Hindlimb muscle (tissue), 1 donor: ENCODE measurements around the gene BPTF. TPM values are rescaled to one million over a fixed set of nuclear protein-coding genes. Genes with fewer than 3 reads are reported as not detected.
"Not testable (repeated sequence)": the region's sequence is repeated elsewhere in the genome, so short reads cannot be mapped to it uniquely, and the experiment has no call there.

Source experiments
- DNase-seq: peaks from one replicate; pipeline ENCODE4 v3.0.0-alpha.2; 2013
- polyA plus RNA-seq: library from polyadenylated mRNA; unstranded; fragments of 120-200 nt; gene quantifications from one replicate; pipeline ENCODE4 v1.2.1, GENCODE V29; 2013; ENCODE audit not compliant: insufficient read length

Gene BPTF
- polyA plus RNA-seq, 1 donor, result 56.3 TPM

GRCh38 chr17:67836205-67836987, 11.1 kb downstream of the BPTF start:
- no peak for DNase-seq

- no peak for DNase-seq
Measured at GRCh38 chr17:67837965-67838364, 12.7 kb downstream of the BPTF start.

DNA sequence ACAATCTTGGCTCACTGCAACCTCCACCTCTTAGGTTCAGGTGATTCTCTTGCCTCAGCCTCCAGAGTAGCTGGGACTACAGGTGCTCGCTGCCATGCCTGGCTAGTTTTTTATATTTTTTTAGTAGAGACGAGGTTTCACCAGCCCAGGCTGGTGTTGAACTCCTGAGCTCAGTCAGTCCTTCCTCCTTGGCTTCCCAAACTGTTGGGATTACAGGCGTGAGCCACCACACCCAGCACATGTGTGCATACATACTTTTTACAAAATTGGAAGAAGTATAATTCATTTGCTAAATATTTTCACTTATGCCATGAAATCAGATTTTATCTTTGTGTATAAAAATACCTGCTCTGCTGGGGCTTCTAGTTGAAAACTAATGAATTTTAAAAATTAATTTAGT, 13.2 kb downstream of the BPTF start:
- DNase-seq, result no peak

GRCh38 chr17:67841992-67842391, 16.7 kb downstream of the BPTF start:
- DNase-seq, result no peak

DNA sequence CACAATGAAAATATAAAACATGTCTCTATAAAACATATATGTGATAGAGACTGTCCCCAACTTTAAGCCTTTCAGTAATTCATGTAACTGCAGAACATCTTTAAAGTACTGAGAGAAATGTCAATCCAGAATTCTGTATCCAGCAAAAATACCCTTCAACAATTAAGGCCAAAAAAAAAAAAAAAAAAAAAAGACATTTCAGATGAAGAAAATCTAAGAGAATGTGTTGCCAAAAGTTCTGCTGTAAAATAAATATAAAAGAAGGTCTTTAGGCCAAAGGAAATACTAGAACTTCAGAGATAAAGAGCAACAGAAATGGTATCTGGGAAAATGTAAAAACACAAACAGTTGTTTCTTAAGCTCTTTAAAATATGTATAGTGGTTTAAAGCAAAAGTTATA, 17.3 kb downstream of the BPTF start:
- no peak for DNase-seq

GRCh38 chr17:67845374-67845773, 20.1 kb downstream of the BPTF start:
- no peak for DNase-seq

GRCh38 chr17:67848189-67848588, 22.9 kb downstream of the BPTF start:
- DNase-seq, result not testable (repeated sequence)

DNA sequence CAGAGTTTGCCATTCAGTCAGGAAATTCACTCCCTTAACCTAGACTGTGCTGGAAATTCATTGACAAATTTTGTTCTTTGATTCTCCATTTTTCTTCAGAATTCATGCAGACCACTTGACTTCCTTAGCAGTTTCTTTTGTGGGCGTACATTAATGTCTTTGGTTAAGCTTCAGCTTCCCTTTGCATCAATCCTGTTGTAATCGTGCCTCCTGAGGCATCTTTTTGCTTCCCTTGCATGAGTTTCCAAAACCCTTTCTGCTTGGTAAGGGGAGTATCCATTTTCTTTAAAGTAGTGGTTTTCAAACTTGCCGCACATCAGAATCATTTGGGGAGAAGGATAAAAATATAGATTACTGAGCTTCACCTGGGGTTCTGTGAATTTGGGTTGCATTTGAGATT, 23.5 kb downstream of the BPTF start:
- not testable (repeated sequence) for DNase-seq

GRCh38 chr17:67850991-67851631, 25.8 kb downstream of the BPTF start:
- no peak for DNase-seq

DNA sequence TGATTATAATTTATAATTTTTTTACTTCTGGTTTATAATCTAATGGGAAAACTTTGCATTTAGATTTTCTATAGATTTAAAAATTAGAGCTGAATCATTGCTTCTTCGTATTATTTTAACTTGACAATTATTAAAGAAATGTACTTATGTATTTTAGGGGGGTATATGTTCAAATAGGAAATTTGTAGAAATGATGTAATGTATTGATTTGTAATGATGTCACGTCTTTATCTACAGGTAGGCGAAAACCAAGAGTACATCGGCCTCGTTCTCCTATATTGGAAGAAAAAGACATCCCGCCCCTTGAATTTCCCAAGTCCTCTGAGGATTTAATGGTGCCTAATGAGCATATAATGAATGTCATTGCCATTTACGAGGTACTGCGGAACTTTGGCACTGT, 28.4 kb downstream of the BPTF start:
- DNase-seq, result no peak

DNA sequence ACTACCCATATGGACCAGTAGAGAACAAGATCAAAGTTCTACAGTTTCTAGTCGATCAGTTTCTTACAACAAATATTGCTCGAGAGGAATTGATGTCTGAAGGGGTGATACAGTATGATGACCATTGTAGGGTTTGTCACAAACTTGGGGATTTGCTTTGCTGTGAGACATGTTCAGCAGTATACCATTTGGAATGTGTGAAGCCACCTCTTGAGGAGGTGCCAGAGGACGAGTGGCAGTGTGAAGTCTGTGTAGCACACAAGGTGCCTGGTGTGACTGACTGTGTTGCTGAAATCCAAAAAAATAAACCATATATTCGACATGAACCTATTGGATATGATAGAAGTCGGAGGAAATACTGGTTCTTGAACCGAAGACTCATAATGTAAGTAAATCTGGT, 29.1 kb downstream of the BPTF start:
- no peak for DNase-seq

- DNase-seq, result no peak
Measured at GRCh38 chr17:67855504-67856324, 30.4 kb downstream of the BPTF start.

GRCh38 chr17:67856402-67856801, 31.1 kb downstream of the BPTF start:
- DNase-seq, result not testable (repeated sequence)

GRCh38 chr17:67862614-67863217, 37.4 kb downstream of the BPTF start:
- DNase-seq, result no peak

- DNase-seq, result no peak
Measured at GRCh38 chr17:67863624-67864247, 38.4 kb downstream of the BPTF start.

DNA sequence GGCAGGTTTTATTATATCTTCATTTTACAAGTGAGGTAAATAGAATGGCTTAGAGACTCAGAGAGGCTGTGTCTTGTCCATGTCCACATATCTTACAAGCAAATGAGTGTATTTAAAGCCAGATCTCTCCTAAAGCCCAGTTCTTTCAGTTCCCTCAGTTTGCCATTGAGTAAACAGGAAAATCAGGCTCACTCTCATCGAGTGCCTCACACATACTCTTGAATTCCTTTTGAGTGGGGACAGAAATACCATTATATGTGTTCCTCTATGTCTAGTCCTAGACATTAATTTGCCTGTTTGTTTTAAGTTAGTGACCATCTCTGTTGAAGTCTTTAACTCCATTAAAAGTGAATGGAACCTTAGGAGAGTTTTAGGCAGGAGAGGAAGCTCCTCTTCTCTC, 40.1 kb downstream of the BPTF start:
- DNase-seq, result no peak

- DNase-seq, result no peak
Measured at GRCh38 chr17:67867591-67867990, 42.3 kb downstream of the BPTF start.

DNA sequence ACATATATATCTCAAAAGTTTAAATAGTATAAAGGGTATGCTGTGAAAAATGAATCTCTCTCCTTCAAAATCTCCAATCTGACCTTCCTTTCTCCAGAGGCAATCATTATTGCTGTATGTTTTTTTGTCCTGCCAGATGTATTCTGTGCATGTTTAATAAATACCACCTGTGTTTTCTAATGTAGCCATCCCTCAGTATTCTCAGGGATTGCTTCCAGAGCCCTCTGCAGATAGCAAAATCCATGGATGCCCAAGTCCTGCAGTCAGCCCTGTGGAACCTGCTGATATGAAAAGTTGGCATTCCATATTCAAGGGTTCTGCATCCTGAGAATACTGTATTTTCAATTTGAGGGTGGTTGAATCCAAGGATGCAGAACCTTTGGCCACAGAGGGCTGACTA, 42.9 kb downstream of the BPTF start:
- no peak for DNase-seq

DNA sequence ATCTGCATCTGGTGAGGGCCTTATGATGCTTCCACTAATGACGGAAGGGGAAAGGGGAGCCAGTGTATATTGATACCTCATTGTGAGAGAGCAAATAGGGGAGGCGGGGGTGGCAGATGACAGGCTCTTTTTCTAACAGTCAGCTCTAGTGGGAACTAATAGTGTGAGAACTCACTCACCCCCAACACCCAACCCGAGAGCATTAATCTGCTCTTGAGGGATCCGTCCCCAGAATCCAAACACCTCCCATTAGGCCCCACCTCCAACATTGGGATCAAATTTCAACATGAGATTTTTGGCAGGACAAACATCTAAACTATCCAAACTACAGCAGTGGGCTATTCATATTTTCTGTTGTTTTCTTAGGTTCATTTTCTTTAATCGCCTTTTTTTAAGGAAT, 54.4 kb downstream of the BPTF start:
- DNase-seq, result no peak

- DNase-seq, result no peak
Measured at GRCh38 chr17:67881083-67881482, 55.8 kb downstream of the BPTF start.

DNA sequence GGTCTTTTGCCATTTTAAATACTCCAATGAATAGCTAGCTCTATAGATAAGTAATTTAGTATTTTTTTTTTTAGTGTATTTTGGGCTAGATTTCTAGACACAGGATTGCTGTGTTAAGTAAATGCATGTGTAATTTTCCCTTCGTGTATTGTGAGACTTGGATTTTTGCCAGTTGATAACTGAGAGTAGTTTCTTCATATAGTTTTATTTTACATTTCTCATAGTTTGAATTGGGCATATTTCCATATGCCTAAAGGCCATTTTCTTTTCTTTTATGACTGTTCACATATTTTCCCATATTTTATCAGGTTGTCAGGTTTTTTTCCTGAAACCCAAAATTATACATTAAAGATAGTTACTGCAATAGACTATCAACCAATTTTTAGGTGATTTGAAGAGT, 59.4 kb downstream of the BPTF start:
- DNase-seq, result no peak

- DNase-seq, result no peak
Measured at GRCh38 chr17:67891481-67892119, 66.3 kb downstream of the BPTF start.
